Keratinocyte (primary cell): ENCODE results near the gene ISYNA1. TPM values are rescaled to one million over a fixed set of nuclear protein-coding genes. Genes with fewer than 3 reads are reported as not detected.

Experiments used
- DNase-seq: peaks from one replicate; pipeline ENCODE4 v3.0.0-alpha.2; 2011; ENCODE audit warnings: low read depth, missing footprints, low spot score
- FAIRE-seq: peaks from 2 replicates; lab custom pipeline; 2011; peaks lifted over from hg19 to GRCh38; lab: Jason Lieb, UNC
- H2AFZ ChIP-seq: 2 replicates; pipeline ENCODE4 v1.6.0; 2012; ENCODE audit warnings: low read length, control low read depth, inconsistent platforms; ENCODE audit not compliant: control insufficient read depth
- H3K27ac ChIP-seq: 2 replicates; pipeline ENCODE4 v1.5.1; 2011; ENCODE audit warnings: low read length; ENCODE audit not compliant: control insufficient read depth, insufficient read depth
- H3K27me3 ChIP-seq: 3 replicates; pipeline ENCODE4 v1.6.0; 2011; ENCODE audit warnings: low read length; ENCODE audit not compliant: control insufficient read depth, insufficient read depth; ENCODE audit errors: extremely low read depth
- H3K36me3 ChIP-seq, 2 experiments: 2 replicates in 1 of 2; 3 replicates in 1 of 2; pipeline ENCODE4 v1.5.1; 2011; ENCODE audit warnings: low read length in 2 of 2, mild to moderate bottlenecking in 1 of 2; ENCODE audit not compliant: control insufficient read depth in 2 of 2, insufficient read depth in 2 of 2; ENCODE audit errors: extremely low read depth in 1 of 2
- H3K4me1 ChIP-seq: 3 replicates; pipeline ENCODE4 v1.5.1; 2011; ENCODE audit warnings: low read length; ENCODE audit not compliant: control insufficient read depth, insufficient read depth; ENCODE audit errors: extremely low read depth
- H3K4me2 ChIP-seq: 3 replicates; pipeline ENCODE4 v1.6.0; 2011; ENCODE audit warnings: low read depth, low read length; ENCODE audit not compliant: control insufficient read depth, insufficient read depth; ENCODE audit errors: extremely low read depth
- H3K4me3 ChIP-seq, 3 experiments: fragments of 200-600 bp in 1 of 3; sonication (generic) in 1 of 3; 2 replicates in 2 of 3; 3 replicates in 1 of 3; pipeline ENCODE4 v1.5.1; 2011 to 2016; ENCODE audit warnings: low read length in 3 of 3, mild to moderate bottlenecking in 3 of 3, control low read depth in 2 of 3, inconsistent platforms in 1 of 3, low read depth in 1 of 3, mixed read lengths in 1 of 3, mixed run types in 1 of 3, moderate library complexity in 1 of 3; ENCODE audit not compliant: control insufficient read depth in 2 of 3, insufficient read depth in 2 of 3; ENCODE audit errors: extremely low read depth in 1 of 3
- H3K79me2 ChIP-seq: 2 replicates; pipeline ENCODE4 v1.6.0; 2012; ENCODE audit warnings: low read length; ENCODE audit not compliant: control insufficient read depth, insufficient read depth
- H3K9ac ChIP-seq: 3 replicates; pipeline ENCODE4 v1.6.0; 2011; ENCODE audit warnings: low read length; ENCODE audit not compliant: control insufficient read depth, insufficient read depth; ENCODE audit errors: extremely low read depth
- H3K9me1 ChIP-seq: 3 replicates; pipeline ENCODE4 v1.6.0; 2011; ENCODE audit warnings: low read length; ENCODE audit not compliant: control insufficient read depth, insufficient read depth; ENCODE audit errors: extremely low read depth
- H3K9me3 ChIP-seq: 2 replicates; pipeline ENCODE4 v1.5.1; 2012; ENCODE audit warnings: low read depth, low read length; ENCODE audit not compliant: control insufficient read depth
- H4K20me1 ChIP-seq: 3 replicates; pipeline ENCODE4 v1.6.0; 2011; ENCODE audit warnings: low read length; ENCODE audit not compliant: control insufficient read depth, insufficient read depth; ENCODE audit errors: extremely low read depth
- EZH2 ChIP-seq: IDR thresholded peaks from one replicate; pipeline ENCODE4 v1.6.1; 2012; ENCODE audit warnings: inconsistent platforms, mild to moderate bottlenecking, low read length, moderate library complexity
- dilution Hi-C: fragments of 300-500 bp; cut with MboI; formaldehyde crosslinking; loops from one replicate; pipeline ENCODE4 v1.7.0; 2020; ENCODE audit warnings: low sequenced_read_pairs; ENCODE audit not compliant: extremely low pct_ligation_motif_present
- polyA plus RNA-seq, 5 experiments: library from polyadenylated mRNA; depleted of rRNA in 3 of 5; stranded (reverse) in 3 of 5; stranded (forward) in 1 of 5; unstranded in 1 of 5; fragments of >200 nt; gene quantifications; 1 replicate in 1 of 5; 2 replicates in 3 of 5; 3 replicates in 1 of 5; pipeline versions ENCODE4 v1.2.1 to v1.2.3, GENCODE V29; 2011 to 2012; ENCODE audit warnings: missing spikeins in 2 of 5, low read depth in 1 of 5, low replicate concordance in 1 of 5
- TF ChIP-seq, protein P1 (sequence below), 3 experiments: IDR thresholded peaks in 1 of 3; conservative IDR thresholded peaks in 1 of 3; optimal IDR thresholded peaks in 1 of 3; 2 replicates in 2 of 3; 3 replicates in 1 of 3; pipeline versions ENCODE3 to v1.5.1; 2011; ENCODE audit warnings: low read length in 3 of 3, mild to moderate bottlenecking in 3 of 3, moderate library complexity in 2 of 3, control low read depth in 1 of 3, inconsistent platforms in 1 of 3; ENCODE audit not compliant: insufficient read depth in 2 of 3; ENCODE audit errors: extremely low read depth in 1 of 3

The ISYNA1 gene
- polyA plus RNA-seq, 1 donor (not counting 4 experiments of a cell fraction or from before 2014, with no cell fraction given) = 3.5 TPM

DNA sequence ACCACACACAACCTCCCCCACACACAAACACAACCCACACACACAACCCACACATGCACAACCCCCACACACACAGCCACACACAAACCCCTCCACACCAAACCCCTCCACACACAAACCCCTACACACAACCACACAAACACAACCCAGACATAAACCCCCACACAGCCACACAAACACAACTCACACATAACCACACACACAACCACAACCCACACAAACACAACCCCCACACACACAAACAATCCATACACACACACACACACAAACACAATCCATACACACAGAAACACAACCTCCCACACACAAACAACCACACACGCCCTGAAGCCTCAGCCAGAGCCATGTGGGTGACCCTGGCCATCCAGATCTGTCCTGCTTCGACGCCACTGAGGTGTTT lies 30.0 kb upstream of the ISYNA1 start:
- TF ChIP-seq, protein P1, sequence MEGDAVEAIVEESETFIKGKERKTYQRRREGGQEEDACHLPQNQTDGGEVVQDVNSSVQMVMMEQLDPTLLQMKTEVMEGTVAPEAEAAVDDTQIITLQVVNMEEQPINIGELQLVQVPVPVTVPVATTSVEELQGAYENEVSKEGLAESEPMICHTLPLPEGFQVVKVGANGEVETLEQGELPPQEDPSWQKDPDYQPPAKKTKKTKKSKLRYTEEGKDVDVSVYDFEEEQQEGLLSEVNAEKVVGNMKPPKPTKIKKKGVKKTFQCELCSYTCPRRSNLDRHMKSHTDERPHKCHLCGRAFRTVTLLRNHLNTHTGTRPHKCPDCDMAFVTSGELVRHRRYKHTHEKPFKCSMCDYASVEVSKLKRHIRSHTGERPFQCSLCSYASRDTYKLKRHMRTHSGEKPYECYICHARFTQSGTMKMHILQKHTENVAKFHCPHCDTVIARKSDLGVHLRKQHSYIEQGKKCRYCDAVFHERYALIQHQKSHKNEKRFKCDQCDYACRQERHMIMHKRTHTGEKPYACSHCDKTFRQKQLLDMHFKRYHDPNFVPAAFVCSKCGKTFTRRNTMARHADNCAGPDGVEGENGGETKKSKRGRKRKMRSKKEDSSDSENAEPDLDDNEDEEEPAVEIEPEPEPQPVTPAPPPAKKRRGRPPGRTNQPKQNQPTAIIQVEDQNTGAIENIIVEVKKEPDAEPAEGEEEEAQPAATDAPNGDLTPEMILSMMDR (optimal IDR thresholded peaks at IDR 0.05 in 1 of 3, IDR thresholded peaks at IDR 0.05 in 1 of 3, conservative IDR thresholded peaks at IDR 0.05 in 1 of 3; ENCODE audit: extremely low read depth in 1 of 3, insufficient read depth in 2 of 3, low read length in 3 of 3) = no peak
- TF ChIP-seq EZH2 = no peak
- Histone ChIP-seq H3K4me2 (no peak overlapping the region), H2AFZ (no peak overlapping the region), H3K27ac (no peak overlapping the region), H3K9me3 (no peaks in the 10 kb centered on the region), H3K79me2 (peaks cover 48% of the 10 kb centered on the region), H3K9me1 (no peaks in the 10 kb centered on the region), H4K20me1 (peaks cover 31% of the 10 kb centered on the region), H3K4me3 (no peak overlapping the region), H3K36me3 (peaks cover 20 to 29% of the 10 kb centered on the region in 2 experiments), H3K9ac (no peak overlapping the region), H3K27me3 (no peaks in the 10 kb centered on the region), H3K4me1 (peaks cover 7% of the 10 kb centered on the region)
- FAIRE-seq (no peak), DNase-seq (no peak)
- dilution Hi-C loops = no loop called here

DNA sequence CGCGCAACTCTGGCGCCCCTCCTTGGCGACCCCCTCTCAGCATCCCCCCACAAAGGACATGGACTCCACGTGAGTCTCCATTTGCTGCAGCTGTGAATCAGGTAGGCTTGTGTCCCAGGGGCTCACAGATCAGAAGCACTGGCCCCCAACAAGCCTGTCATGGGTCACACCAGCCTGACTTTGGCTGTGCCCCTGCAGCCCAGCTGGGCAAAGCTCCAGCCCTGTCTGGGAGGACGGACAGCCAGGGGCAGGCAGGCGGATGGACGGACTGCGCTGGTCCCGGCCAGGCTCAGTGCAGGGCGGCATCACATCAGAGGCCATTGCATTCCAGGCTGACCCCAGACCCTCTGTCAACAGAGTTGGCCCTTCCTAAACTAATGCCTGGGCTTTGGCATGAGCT lies 28.4 kb upstream of the ISYNA1 start:
- Histone ChIP-seq H4K20me1 (peaks cover 38% of the 10 kb centered on the region), H3K9me1 (no peaks in the 10 kb centered on the region), H3K4me2 (no peak overlapping the region), H3K9ac (no peak overlapping the region), H3K4me3 (no peak overlapping the region), H2AFZ (no peak overlapping the region), H3K79me2 (peaks cover 46% of the 10 kb centered on the region), H3K9me3 (no peaks in the 10 kb centered on the region), H3K4me1 (peaks cover 7% of the 10 kb centered on the region), H3K36me3 (peaks cover 22 to 34% of the 10 kb centered on the region in 2 experiments), H3K27me3 (no peaks in the 10 kb centered on the region), H3K27ac (no peak overlapping the region)
- dilution Hi-C loops = no loop called here
- DNase-seq = no peak
- TF ChIP-seq, protein P1 (optimal IDR thresholded peaks at IDR 0.05 in 1 of 3, IDR thresholded peaks at IDR 0.05 in 1 of 3, conservative IDR thresholded peaks at IDR 0.05 in 1 of 3; ENCODE audit: extremely low read depth in 1 of 3, insufficient read depth in 2 of 3, low read length in 3 of 3) = no peak
- no peak for TF ChIP-seq EZH2
- no peak for FAIRE-seq
